Bronchial epithelial cell (primary cell): ENCODE data around the gene MAP3K10. TPM values are rescaled to one million over a fixed set of nuclear protein-coding genes. Genes with fewer than 3 reads are reported as not detected.

Source experiments
- DNase-seq: peaks from one replicate; pipeline ENCODE4 v3.0.0-alpha.2; 2010; ENCODE audit warnings: low read depth
- FAIRE-seq: peaks from 2 replicates; lab custom pipeline; 2011; peaks lifted over from hg19 to GRCh38; lab: Jason Lieb, UNC
- H3K27me3 ChIP-seq: 2 replicates; pipeline ENCODE4 v1.5.1; 2011; ENCODE audit warnings: low read length; ENCODE audit not compliant: control insufficient read depth, insufficient read depth
- H3K36me3 ChIP-seq: 2 replicates; pipeline ENCODE4 v1.5.1; 2011; ENCODE audit warnings: low read length; ENCODE audit not compliant: control insufficient read depth, insufficient read depth
- H3K4me3 ChIP-seq: 2 replicates; pipeline ENCODE4 v1.5.1; 2011; ENCODE audit warnings: mild to moderate bottlenecking, low read depth, low read length, control low read depth
- CTCF ChIP-seq: IDR thresholded peaks from 2 replicates; pipeline ENCODE4 v1.5.1; 2011; ENCODE audit warnings: mild to moderate bottlenecking, moderate library complexity, low read length, control low read depth, inconsistent platforms; ENCODE audit not compliant: insufficient read depth, severe bottlenecking
- total RNA-seq: library from RNA; depleted of rRNA; stranded (reverse); fragments of >200 nt; gene quantifications from 2 replicates; pipeline ENCODE4 v1.2.1, GENCODE V29; 2014

MAP3K10 gene
- total RNA-seq, 1 donor from 2014 or later, result 5.0 TPM

GRCh38 chr19:40262422-40262821 is 71.2 kb downstream of the MAP3K10 start:
- Histone ChIP-seq H3K4me3 (no peak overlapping the region), H3K36me3 (peaks cover 14% of the 10 kb centered on the region), H3K27me3 (no peaks in the 10 kb centered on the region)
- TF ChIP-seq CTCF, result no peak
- DNase-seq, result no peak
- no peak for FAIRE-seq

GRCh38 chr19:40263440-40264313 is 72.5 kb downstream of the MAP3K10 start:
- FAIRE-seq (no peak), DNase-seq (no peak)
- Histone ChIP-seq H3K36me3 (peaks cover 17% of the 10 kb centered on the region), H3K27me3 (no peaks in the 10 kb centered on the region), H3K4me3 (no peak overlapping the region)
- no peak for TF ChIP-seq CTCF

- Histone ChIP-seq H3K36me3 (peaks cover 17% of the 10 kb centered on the region), H3K4me3 (no peak overlapping the region), H3K27me3 (no peaks in the 10 kb centered on the region)
- TF ChIP-seq CTCF, result no peak
- FAIRE-seq (no peak), DNase-seq (no peak)
Observed at GRCh38 chr19:40264314-40265054, 73.3 kb downstream of the MAP3K10 start.

Other genes starting within 250 kb of the MAP3K10 start
- gene PSMC4, start 220.3 kb upstream of the MAP3K10 start, total RNA-seq, result 89.2 and 99.3 TPM in 2 replicates
- 2.2 and 2.4 TPM in 2 replicates for gene ZNF546, start 194.4 kb upstream of the MAP3K10 start, total RNA-seq
- 7.9 and 11.0 TPM in 2 replicates for gene ZNF780B, start 135.2 kb upstream of the MAP3K10 start, total RNA-seq
- 9.7 and 14.0 TPM in 2 replicates for gene ZNF780A, start 100.5 kb upstream of the MAP3K10 start, total RNA-seq
- not detected in 2 replicates for gene TTC9B, start 27.0 kb downstream of the MAP3K10 start, total RNA-seq
- not detected in 2 replicates for gene CCNP, start 35.3 kb downstream of the MAP3K10 start, total RNA-seq
- 54.8 and 57.9 TPM in 2 replicates for gene AKT2, start 93.9 kb downstream of the MAP3K10 start, total RNA-seq
- gene C19orf47, start 157.0 kb downstream of the MAP3K10 start, total RNA-seq, result 3.7 and 4.7 TPM in 2 replicates
- gene PLD3, start 157.3 kb downstream of the MAP3K10 start, total RNA-seq, result 162 and 199 TPM in 2 replicates
- 0.26 TPM in 1 of 2 replicates, not detected in the other for gene HIPK4, start 198.8 kb downstream of the MAP3K10 start, total RNA-seq
- 1.4 and 1.8 TPM in 2 replicates for gene PRX, start 222.0 kb downstream of the MAP3K10 start, total RNA-seq
- 35.7 and 41.6 TPM in 2 replicates for gene SERTAD1, start 234.6 kb downstream of the MAP3K10 start, total RNA-seq